Breast epithelium (tissue), 3 donors: ENCODE measurements around the gene KLF6.

Source experiments
- CTCF ChIP-seq, 3 donors: fragments of 450-650 bp; IDR thresholded peaks; one replicate each; pipeline ENCODE4 v1.5.1; 2016 to 2017; ENCODE audit warnings: antibody characterized with exemption in 3 of 3, mild to moderate bottlenecking in 3 of 3, moderate library complexity in 3 of 3
- POLR2A ChIP-seq: fragments of 450-650 bp; IDR thresholded peaks from one replicate; pipeline ENCODE4 v1.6.1; 2016; ENCODE audit warnings: antibody characterized with exemption, mild to moderate bottlenecking, moderate library complexity

GRCh38 chr10:3808689-3809199 is 23.7 kb upstream of the KLF6 start:
- TF ChIP-seq CTCF (IDR thresholded peaks at IDR 0.05), result no peak
- no peak for TF ChIP-seq POLR2A
